Stimulated activated effector memory CD8-positive, alpha-beta T cell treated with anti-CD3 and anti-CD28 coated beads, Interleukin-12 subunit alpha, Interleukin-12 subunit beta, amount 100 ng/mL, for 72 hours (primary cell): ENCODE results near the gene TEDC2.

Source experiments
- ATAC-seq: fragments of 150-1000 bp; cut with Tn5 transposase; 2 replicates; pipeline ENCODE4 v1.10.0; 2021
- DNase-seq, 2 donors: peaks; one replicate each; pipeline ENCODE4 v3.0.0; 2021 to 2022; ENCODE audit warnings: low spot score in 2 of 2
- H3K27ac Mint-ChIP-seq: one replicate; pipeline ENCODE4 v1.8.0; 2022; ENCODE audit warnings: mild to moderate bottlenecking, mixed read lengths
- H3K36me3 Mint-ChIP-seq: one replicate; pipeline ENCODE4 v1.8.0; 2022; ENCODE audit warnings: mild to moderate bottlenecking, mixed read lengths
- H3K4me1 Mint-ChIP-seq: one replicate; pipeline ENCODE4 v1.8.0; 2022; ENCODE audit warnings: mixed read lengths
- H3K4me3 Mint-ChIP-seq: one replicate; pipeline ENCODE4 v1.8.0; 2022; ENCODE audit warnings: mild to moderate bottlenecking, mixed read lengths
- H3K9me3 Mint-ChIP-seq: one replicate; pipeline ENCODE4 v1.8.0; 2022; ENCODE audit warnings: mixed read lengths

The TEDC2 gene, protein sequence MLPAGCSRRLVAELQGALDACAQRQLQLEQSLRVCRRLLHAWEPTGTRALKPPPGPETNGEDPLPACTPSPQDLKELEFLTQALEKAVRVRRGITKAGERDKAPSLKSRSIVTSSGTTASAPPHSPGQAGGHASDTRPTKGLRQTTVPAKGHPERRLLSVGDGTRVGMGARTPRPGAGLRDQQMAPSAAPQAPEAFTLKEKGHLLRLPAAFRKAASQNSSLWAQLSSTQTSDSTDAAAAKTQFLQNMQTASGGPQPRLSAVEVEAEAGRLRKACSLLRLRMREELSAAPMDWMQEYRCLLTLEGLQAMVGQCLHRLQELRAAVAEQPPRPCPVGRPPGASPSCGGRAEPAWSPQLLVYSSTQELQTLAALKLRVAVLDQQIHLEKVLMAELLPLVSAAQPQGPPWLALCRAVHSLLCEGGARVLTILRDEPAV

DNA sequence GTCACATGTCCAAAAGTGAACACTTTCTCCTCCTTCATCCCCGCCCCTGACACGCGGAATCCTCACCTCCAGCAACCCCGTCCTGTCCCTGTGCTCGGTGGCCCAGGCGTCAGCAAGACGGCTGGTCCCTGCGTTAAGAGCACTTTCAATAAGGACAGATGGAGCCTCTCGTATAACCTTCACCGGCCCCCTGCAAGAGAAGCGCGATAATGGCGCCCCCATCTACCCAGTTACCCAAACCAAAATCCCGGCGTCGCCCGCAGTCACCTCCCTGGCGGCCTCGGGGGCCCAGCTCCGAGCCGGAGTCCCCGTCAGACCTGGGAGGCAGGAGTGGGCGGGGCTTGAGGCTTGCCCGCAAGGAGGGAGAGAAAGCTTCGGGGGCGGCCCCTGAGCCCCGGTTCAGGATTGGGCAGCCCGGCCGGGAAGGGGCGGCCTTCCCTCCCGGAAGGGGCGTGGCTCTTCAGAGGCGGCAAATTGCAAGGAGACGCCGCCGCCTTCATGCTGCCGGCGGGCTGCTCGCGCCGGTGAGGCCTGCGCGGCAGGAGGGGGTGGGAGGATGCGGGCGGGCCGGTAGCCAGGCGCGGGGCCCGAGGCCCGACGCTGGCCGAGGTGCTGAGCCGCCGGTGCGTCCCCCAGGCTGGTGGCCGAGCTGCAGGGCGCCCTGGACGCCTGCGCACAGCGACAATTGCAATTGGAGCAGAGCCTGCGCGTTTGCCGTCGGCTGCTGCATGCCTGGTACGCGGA is at the start of gene TEDC2:
Gene TEDC2, plus strand, starts transcription at position 463 of the 744 bp plus-strand sequence. Its CDS starts 36 bp downstream, at position 499.
- H3K36me3 Mint-ChIP-seq: peaks cover 46% of the 10 kb centered on the region
- peak; percentile 94 to 98 for DNase-seq
- no peaks in the 10 kb centered on the region for H3K9me3 Mint-ChIP-seq
- ATAC-seq: peak; percentile 95
- peak within 1 kb of the TSS; percentile 96 for H3K27ac Mint-ChIP-seq
- peak within 1 kb of the TSS; percentile 87 for H3K4me3 Mint-ChIP-seq
- peaks cover 15% of the 10 kb centered on the region for H3K4me1 Mint-ChIP-seq

DNA sequence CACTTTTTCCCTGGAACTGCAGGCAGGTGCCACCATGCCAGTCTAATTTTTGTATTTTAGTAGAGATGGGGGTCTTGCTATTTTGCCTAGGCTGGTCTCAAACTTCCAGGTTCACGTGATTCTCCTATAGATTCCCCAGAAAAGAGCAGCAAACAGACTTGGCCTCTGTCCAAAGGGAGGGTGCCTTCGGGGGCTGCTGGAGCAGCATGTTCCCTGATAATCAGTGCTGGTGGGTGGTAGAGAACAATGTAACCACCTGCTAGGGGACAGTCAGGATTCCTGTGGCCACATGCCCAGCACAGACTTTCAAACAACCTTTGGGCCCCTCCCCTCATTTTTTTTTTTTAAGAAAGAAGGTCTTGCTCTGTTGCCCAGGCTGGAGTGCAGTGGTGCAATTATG is 44.8 kb upstream of the TEDC2 start:
- H3K4me3 Mint-ChIP-seq: no peak overlapping the region
- no peaks in the 10 kb centered on the region for H3K36me3 Mint-ChIP-seq
- no peaks in the 10 kb centered on the region for H3K4me1 Mint-ChIP-seq
- H3K9me3 Mint-ChIP-seq: no peaks in the 10 kb centered on the region
- ATAC-seq: no peak
- H3K27ac Mint-ChIP-seq: no peak overlapping the region
- DNase-seq: no peak

DNA sequence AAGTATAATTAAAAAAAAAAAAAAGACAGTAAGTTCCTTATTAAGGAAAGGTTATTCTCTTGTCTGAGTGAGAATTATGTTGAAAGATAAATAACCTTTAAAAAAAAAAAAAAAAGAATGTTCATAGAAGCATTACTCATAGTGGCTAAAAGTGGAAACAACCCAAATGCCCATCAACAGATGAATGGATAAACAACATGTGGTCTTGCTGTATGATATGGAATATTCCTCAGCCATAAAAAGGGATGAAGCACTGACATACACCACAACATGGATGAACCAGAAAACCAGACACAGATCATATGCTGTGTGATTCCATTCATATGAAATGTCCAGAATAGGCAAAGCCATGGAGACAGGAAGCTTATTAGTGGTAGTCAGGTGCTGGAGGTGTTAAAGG is 39.9 kb upstream of the TEDC2 start:
- Mint-ChIP-seq H3K36me3 (no peaks in the 10 kb centered on the region), H3K9me3 (no peaks in the 10 kb centered on the region), H3K4me1 (no peaks in the 10 kb centered on the region), H3K4me3 (no peak overlapping the region), H3K27ac (no peak overlapping the region)
- no peak for DNase-seq
- ATAC-seq: no peak

DNA sequence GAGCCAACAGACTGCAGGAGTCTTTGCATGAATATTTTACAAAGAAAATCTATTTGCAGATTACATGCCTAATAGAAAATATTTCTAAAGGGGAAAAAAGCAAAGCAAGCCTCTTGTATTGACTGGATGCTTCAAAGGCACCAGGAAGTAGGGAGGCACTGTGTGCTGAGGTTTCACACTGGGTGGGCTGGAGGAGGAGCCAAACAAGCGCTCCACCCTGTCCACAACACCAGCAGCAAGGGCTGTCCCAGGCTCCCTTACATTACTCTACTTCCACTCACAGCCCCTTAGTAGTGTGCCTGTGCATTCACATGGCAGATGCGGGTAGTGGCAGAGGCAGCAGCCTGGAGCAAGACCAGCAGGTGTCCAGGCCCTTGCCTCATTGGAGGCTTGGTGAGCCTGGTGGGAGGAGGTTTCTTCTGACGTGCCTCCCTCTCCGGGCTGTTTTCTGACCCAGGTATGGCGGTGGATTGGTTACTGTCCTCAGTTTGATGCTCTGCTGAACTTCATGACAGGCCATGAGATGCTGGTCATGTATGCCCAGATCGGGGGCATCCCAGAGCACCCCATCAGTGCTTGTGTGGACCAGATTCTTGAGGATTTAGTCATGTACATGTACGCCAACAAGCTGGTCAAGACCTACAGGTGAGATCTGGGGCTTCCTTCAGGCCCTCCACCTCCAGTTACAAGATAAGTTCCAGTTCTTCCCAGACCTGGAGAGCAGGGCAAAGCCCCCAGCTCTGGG is 37.6 kb upstream of the TEDC2 start:
- no peak overlapping the region for H3K4me3 Mint-ChIP-seq
- H3K36me3 Mint-ChIP-seq: no peaks in the 10 kb centered on the region
- ATAC-seq (peak; percentile 49), DNase-seq (no peak)
- peaks cover 3% of the 10 kb centered on the region for H3K4me1 Mint-ChIP-seq
- H3K9me3 Mint-ChIP-seq: no peaks in the 10 kb centered on the region
- H3K27ac Mint-ChIP-seq: no peak overlapping the region

DNA sequence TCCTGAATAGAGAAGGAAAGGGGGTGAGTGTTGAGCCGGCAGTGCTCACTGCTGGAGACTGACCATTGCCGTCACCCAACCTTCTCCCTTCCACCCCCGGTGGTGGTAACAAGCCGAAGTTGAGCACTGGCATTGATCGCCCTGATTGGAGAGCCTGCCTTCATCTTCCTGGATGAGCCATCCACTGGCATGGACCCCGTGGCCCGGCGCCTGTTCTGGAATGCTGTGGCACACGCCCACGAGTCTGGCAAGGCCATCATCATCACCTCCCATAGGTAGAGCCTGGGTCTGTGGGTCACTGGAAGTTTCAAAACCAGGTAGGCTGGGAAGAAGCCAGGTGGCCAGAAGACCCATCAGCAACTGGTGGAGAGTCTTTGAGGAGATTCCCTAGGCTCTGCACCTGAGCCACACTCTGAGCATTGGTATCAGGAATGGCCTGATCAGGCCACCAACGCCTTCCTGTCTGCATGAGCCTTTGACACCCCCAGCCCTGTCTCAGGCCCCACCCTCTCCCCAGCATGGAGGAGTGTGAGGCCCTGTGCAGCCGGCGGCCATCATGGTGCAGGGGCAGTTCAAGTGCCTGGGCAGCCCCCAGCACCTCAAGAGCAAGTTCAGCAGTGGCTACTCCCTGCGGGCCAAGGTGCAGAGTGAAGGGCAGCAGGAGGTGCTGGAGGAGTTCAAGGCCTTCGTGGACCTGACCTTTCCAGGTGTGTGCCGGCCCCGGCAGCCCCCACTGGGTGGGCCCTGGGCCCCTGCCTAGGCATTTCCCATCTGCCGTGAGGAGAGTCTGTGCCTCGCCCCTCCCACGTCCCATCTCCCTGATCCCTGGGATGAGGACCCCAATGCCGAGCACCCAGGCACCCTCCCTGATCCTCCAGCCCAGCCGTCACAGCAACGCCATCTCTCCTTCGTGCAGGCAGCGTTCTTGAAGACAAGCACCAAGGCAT is 35.6 kb upstream of the TEDC2 start:
- H3K36me3 Mint-ChIP-seq: no peaks in the 10 kb centered on the region
- no peak for ATAC-seq
- no peak overlapping the region for H3K27ac Mint-ChIP-seq
- peaks cover 17% of the 10 kb centered on the region for H3K4me1 Mint-ChIP-seq
- no peaks in the 10 kb centered on the region for H3K9me3 Mint-ChIP-seq
- H3K4me3 Mint-ChIP-seq: no peak overlapping the region
- no peak for DNase-seq

DNA sequence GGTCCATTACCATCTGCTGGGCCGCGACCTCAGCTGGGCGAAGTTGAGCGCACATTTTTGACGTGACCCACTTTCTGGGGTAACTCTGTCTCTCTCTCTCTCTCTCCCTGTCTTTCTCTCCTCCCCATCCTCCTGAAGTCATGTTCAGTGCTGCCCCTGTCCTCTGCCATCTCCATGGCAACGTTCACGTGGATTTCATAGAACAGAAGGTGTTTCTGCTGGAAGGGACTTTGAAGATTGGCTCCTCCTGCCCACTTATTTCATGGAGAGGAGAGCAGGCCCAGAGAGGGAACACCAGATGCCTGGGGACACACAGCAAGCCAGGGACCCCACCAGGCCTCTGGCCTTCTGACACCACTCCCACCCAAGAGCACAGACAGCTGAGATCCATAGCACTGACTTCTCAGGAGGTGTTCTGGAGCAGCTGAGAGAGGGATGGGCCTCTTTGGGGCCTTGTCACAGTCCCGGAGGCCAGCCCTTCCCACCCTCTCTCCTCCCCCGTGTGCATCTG is 34.8 kb upstream of the TEDC2 start:
- Mint-ChIP-seq H3K27ac (no peak overlapping the region), H3K36me3 (peaks cover 4% of the 10 kb centered on the region), H3K9me3 (no peaks in the 10 kb centered on the region), H3K4me1 (peaks cover 21% of the 10 kb centered on the region), H3K4me3 (no peak overlapping the region)
- ATAC-seq (no peak), DNase-seq (no peak)

DNA sequence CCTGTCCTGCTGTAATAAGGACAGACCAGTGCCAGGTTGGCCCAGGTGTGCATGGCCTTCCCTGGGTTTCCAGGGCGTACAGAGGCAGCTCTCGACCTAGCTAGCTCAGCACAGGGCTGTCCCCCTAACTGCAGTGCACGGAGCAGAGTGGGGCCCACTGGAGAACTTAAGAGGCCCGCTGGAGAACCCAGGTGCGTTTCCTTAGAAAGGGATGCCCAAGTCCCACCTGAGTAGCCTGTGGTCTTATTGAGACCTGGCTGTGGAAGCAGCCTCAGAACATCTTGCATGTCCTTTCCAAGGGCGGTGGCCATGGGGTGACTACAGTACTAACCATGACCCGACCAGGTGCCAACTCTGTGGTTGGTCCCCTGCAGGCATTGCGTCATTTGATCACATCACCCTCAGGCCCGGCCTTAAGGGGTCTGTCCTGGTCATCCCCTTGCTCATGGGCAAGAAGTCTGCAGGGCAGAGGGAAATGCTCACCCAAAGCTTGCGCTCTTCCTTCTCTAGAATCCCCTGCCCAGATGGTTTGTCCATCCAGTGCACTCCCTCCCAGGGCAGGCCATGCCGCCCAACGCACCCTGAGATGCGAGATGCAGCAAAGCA is 34.0 kb upstream of the TEDC2 start:
- Mint-ChIP-seq H3K4me3 (no peak overlapping the region), H3K36me3 (peaks cover 12% of the 10 kb centered on the region), H3K27ac (no peak overlapping the region), H3K4me1 (peaks cover 28% of the 10 kb centered on the region), H3K9me3 (no peaks in the 10 kb centered on the region)
- ATAC-seq (no peak), DNase-seq (no peak)

DNA sequence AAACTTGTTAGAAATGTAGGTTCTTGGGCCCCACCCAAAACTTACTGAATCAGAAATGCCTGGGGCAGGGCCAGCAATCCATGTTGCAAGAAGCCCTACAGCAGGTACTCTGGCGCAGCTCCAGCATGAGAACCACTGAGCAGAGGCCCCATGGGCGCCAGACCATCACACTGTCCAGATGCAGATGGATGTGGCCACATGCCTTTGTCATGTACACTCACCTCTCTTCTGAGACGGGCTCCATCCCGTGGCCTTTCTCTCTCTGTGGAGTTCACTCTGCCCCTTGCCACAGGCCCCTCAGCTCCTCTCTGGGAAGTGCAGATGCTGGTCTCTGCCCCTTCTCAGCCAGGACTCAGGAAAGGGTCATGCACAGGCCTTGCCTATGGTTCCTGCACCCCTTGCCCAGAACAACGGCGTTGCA is 33.0 kb upstream of the TEDC2 start:
- Mint-ChIP-seq H3K4me3 (no peak overlapping the region), H3K27ac (no peak overlapping the region), H3K36me3 (peaks cover 23% of the 10 kb centered on the region), H3K9me3 (no peaks in the 10 kb centered on the region), H3K4me1 (peaks cover 28% of the 10 kb centered on the region)
- ATAC-seq (no peak), DNase-seq (no peak)

DNA sequence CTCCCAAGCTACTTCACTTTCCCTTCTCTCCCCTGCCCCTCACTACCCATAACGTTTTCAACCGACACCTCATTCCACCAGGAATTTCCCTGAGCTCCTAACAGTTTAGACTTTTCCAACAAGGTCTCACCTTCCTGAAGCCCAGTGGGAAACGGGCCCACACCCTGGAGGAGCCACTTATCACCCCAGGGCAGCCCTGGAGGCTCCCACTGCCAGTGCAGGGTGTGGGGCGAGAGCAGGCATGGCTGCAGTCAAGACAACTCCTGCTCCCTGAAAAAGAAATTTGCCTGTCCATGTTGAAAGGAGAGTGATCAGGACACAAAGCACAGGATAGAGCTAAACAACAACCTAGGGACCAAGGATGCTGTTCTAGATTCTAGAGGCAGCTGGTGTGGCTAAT is 32.4 kb upstream of the TEDC2 start:
- H3K4me3 Mint-ChIP-seq: peak overlapping the region; percentile 83
- peaks cover 28% of the 10 kb centered on the region for H3K36me3 Mint-ChIP-seq
- H3K9me3 Mint-ChIP-seq: no peaks in the 10 kb centered on the region
- ATAC-seq (no peak), DNase-seq (no peak)
- peaks cover 28% of the 10 kb centered on the region for H3K4me1 Mint-ChIP-seq
- H3K27ac Mint-ChIP-seq: no peak overlapping the region

DNA sequence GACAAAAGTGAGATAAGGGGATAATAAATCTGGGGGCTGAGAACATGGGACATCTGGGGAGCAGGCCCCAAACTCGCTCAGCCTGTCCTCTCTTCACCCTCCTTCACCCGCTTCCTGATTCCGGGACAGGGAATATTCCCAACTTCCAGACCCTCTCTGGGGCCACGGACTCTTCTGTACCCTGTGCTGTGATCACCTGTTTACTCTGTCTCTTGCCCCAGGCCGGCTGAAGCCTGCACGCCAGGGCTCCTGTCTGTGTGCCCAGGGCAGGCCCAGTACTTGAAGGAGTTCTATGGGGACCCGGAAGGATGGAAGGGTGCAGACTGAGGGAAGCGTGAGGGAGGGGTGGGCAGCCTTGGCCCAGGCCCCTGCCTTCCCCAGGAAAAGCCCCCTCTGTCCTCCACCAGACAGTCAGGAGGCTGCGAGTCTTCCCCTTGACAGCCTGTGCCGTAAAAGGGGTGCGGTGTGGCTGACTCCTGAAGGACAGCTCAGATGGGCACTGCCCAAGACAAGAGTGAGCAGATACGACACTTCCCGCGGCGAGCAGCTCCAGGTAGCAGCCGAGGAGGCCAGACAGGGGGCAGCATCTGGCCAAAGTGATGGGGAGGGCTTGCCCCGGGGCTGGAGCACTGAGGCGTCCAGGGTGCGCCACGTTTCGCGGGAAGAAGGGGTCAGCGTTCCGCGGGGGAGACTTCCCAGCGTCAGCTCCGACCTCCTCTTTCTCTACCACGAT is 31.7 kb upstream of the TEDC2 start:
- Mint-ChIP-seq H3K4me3 (peak overlapping the region; percentile 83), H3K9me3 (no peaks in the 10 kb centered on the region), H3K4me1 (peaks cover 28% of the 10 kb centered on the region), H3K27ac (peak overlapping the region; percentile 92), H3K36me3 (peaks cover 35% of the 10 kb centered on the region)
- DNase-seq (peak in 1 of 2 donors; percentile 26), ATAC-seq (no peak)

DNA sequence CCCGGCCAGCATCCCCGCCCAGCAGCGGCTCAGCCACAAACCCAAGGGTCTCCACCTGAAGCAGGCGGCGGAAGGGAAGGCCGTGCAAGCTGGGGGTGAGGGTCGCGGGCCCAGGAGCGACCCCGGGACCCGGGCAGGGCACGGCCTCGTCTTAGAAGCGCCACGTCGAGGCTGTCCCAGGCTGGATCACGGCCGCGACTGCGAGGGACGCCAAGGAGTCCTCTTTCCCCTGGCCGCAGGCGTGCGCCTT is 31.2 kb upstream of the TEDC2 start:
- H3K36me3 Mint-ChIP-seq: peaks cover 40% of the 10 kb centered on the region
- peak overlapping the region; percentile 83 for H3K4me3 Mint-ChIP-seq
- no peaks in the 10 kb centered on the region for H3K9me3 Mint-ChIP-seq
- ATAC-seq (peak; percentile 60), DNase-seq (no peak)
- H3K4me1 Mint-ChIP-seq: peaks cover 28% of the 10 kb centered on the region
- peak overlapping the region; percentile 92 for H3K27ac Mint-ChIP-seq

DNA sequence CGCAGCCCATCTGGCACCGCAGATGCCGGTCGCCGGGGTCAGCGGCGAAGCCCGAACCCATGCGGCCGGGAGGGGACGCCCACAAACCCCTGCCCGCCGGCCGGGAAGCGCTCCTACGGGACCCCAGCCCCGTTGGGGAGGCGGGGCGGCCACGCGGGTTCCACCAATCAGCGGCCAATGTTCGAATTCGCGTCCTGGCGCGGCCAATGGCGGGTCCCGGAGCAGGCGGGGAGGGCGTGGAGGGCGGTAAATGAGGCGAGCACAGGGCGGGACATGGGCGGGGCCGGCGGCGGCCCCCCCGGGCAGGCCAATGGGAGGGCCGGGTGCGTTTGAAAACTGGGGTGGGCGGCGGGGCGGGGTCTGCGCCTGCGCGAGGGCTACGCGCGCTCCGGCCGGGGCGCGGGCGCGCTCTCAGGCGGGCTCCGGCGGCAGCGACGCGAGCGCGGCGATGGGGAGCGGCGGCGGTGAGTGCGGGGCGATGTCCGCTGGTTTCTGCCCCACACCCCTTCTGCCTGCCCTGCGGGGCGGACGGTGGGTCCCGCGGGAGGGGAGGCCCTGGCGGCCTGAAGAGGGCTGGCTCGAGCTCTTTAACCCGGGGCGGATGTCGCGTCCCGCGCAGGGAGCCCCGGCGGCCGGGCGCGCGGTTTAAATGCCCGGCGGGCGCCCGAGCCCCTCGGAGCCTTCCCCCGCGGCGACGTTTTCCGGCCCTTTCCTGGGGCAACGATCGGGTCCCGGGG is 30.7 kb upstream of the TEDC2 start, which contains the start of gene CCNF:
Gene CCNF, plus strand, starts transcription at position 414 of the 737 bp plus-strand sequence. Its CDS starts 35 bp downstream, at position 449.
- Mint-ChIP-seq H3K36me3 (peaks cover 45% of the 10 kb centered on the region), H3K4me1 (peaks cover 28% of the 10 kb centered on the region), H3K27ac (peak within 1 kb of the TSS; percentile 92), H3K9me3 (no peaks in the 10 kb centered on the region), H3K4me3 (peak within 1 kb of the TSS; percentile 83)
- ATAC-seq (peak; percentile 96), DNase-seq (peak; percentile 92 to 98)
